ENCODE measurements around the gene SEC61B.
"Not testable (repeated sequence)": the region's sequence is repeated elsewhere in the genome, so short reads cannot be mapped to it uniquely, and the experiment has no call there.

SEC61B gene

DNA sequence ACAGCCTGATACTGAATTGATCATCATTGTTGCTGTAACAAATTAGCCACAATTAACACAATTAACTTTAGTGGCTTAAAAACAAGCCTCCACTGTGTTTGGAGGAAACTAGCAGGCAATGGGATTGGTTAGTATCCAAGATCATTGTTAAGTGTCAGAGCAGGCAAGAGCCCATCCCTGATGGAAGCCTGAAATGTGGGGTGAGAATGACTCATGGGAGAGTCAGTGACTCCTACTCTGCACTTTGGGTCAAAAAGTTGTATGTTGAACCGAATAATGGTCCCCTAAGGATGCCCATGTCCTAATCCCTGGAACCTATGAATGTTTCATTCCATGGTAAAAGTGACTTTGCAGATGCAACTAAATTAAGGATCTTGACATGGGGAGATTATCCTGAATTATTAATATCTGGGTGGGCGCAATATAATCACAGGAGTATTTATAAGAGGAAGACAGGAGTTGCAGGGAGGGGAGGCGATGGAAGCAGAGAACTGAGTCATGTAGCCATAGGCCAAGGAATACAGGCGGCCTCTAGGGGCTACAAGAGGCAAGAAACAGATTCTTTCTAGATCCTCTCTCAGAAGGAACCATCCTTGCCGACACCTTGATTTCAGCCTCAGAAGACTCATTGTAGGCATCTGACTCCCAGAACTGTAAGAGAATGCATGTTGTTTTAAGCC is 29.2 kb upstream of the SEC61B start:
- DNase-seq = no peak

DNA sequence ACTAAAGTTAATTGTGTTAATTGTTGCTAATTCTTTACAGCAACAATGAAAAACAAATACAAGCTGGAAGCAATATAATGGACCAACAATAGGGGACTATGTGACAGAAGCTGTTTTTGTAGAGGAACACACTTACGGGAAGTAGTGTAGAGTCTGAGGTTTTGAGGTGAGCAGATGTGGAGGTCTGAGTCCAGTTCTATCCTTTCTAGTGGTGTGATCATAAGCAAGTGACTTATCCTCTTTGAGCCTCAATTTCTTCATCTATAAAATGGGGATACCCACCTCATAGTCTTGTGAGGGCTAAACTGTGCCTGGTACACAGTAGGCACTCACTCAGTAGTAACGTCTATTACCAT is 28.6 kb upstream of the SEC61B start:
- no peak for DNase-seq

DNA sequence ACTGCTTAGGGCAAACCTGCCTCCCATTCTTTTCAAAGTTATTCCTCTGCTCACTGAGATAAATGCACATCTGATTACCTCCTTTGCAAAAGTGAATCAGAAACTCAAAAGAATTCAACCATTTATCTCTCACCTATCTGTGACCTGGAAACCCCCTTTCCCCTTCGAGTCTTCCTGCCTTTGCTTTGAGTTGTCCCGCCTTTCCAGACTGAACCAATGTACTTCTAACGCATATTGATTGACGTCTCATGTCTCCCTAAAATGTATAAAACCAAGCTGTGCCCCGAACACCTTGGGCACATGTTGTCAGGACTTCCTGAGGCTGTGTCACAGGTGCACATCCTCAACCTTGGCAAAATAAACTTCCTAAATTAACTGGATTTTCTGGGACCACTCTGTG is 25.6 kb upstream of the SEC61B start:
- DNase-seq = not testable (repeated sequence)

DNA sequence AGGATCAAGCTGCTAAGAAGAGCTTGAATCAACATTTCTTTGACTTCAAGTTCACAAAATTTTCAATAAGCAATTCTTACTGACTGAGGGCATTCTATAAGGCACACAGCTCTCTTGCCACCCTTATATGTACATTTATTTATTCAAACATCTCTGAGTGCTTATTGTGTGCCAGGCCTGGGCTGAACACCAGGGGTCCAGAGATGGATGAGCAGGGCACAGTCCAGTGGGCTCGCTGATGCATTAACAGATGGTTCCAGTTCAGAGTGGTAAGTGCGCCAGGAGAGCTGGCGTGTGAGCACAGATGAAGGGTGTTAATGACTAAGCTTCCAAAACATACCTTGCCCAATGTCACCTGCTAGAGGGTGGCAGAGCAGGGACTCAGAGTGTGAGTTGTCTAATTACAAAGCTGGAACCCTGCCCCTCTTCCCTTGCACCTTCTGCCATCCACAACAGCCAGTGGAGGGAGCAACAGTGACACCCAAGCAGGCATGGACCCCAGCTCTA is 24.9 kb upstream of the SEC61B start:
- DNase-seq = no peak

- DNase-seq = no peak
Measured at GRCh38 chr9:99197987-99198386, 24.1 kb upstream of the SEC61B start.

GRCh38 chr9:99199938-99200539 is 22.0 kb upstream of the SEC61B start:
- no peak for DNase-seq

DNA sequence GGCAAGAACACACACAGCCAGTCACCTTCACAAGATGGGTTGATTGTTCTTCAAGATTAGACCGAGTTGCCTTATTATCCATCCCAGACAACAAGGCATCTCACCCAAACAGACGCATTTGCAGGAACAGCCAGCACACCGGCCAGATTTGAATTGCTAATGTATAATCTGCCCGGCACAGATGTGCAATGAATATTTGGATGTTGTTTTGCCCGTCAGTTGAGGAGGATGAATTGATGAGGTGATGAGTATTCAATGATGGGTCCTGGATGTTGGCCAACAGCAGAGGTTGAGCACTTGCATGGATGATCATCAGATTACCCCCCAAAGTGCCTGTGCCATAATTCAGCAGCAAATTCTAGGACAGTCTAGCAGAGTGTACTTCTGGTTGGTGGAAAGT is 20.5 kb upstream of the SEC61B start:
- no peak for DNase-seq

DNA sequence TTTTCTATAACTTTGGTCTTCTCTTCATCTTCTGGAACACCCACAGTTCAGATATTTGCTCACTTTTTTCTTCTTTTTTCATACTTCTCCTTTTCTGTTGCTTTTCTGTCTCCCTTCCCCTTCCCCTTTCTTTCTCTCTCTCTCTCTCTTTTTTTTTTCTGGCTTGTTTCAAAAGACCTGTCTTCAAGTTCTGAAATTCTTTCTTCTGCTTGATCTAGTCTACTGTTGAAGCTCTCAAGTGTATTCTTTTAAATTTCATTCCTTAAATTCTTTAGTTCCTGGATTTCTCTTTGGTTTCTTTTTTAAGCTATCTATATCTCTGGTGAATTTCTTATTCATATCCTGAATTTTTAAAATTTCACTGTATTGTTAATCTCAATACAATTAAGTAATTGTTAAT is 11.5 kb upstream of the SEC61B start:
- DNase-seq = no peak

DNA sequence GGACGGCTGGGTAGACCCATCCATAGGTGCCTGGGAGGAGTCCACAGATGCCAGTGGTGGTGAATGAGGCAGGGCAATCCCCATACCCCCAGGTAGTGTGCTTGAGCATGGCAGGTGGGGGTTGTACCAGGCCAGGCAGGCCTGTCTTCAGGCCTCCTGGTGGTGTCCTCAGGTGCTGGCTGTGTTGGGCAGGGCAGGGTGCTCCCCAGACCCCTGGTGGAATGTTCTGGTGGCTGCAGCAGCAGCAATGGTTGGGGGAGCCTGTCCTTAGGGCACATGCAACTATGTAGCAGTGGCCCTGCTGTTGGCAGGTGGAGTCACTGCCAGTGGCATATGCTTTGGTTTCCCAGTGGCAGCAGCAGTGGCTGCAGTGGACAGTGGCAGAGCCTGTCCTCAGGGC is 10.3 kb upstream of the SEC61B start:
- no peak for DNase-seq

GRCh38 chr9:99213197-99213596 is 8.9 kb upstream of the SEC61B start:
- no peak for DNase-seq

- DNase-seq = no peak
Measured at GRCh38 chr9:99216073-99216472, 6.0 kb upstream of the SEC61B start.

- DNase-seq = no peak
Measured at GRCh38 chr9:99220011-99220410, 2.1 kb upstream of the SEC61B start.

GRCh38 chr9:99221266-99221620 is 839 bp upstream of the SEC61B start:
- DNase-seq = no peak

GRCh38 chr9:99222416-99223270 is 561 bp downstream of the SEC61B start:
- DNase-seq = no peak

GRCh38 chr9:99224445-99224844 is 2.4 kb downstream of the SEC61B start:
- no peak for DNase-seq

DNA sequence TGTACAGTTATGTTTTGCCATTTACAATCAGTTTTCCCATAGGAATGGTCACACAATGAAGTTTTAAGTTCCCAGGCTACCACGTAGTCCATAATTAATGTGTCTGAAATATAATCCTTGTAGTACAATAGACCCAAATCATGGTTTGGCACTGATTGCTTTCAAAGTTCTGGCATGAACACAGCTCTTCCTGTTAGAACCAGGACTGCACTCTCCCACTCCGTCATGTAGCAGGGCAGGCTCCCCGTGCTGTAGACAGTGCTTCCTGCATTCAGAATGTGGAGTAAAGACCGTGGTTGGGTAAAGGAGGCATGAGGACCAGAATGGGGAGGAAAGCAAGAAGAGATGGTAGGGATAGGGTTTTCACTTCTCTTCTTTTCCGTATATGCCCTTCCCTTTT is 4.0 kb downstream of the SEC61B start:
- no peak for DNase-seq

GRCh38 chr9:99230206-99230605 is 8.1 kb downstream of the SEC61B start:
- no peak for DNase-seq

DNA sequence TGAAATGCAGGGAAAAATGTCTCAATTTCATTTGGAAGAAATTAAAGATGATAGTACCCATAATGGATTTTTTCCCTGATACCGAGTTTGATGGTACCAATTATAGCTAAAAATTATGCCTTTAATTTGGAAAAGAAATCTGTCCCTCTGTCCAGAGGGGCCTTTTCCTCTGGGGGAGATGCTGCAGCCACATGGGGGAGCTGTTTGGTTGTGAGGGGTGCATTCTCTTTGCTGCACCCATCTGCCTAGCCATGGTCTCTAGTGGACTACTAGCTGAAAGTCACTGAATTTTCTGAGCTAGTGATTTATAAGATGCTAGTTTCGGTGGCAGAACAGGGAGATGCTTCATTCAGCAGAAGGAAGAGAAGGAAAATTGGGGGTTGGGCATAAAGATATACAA is 9.6 kb downstream of the SEC61B start:
- peak; percentile 25 for DNase-seq

- DNase-seq = no peak
Measured at GRCh38 chr9:99234618-99235017, 12.5 kb downstream of the SEC61B start.

DNA sequence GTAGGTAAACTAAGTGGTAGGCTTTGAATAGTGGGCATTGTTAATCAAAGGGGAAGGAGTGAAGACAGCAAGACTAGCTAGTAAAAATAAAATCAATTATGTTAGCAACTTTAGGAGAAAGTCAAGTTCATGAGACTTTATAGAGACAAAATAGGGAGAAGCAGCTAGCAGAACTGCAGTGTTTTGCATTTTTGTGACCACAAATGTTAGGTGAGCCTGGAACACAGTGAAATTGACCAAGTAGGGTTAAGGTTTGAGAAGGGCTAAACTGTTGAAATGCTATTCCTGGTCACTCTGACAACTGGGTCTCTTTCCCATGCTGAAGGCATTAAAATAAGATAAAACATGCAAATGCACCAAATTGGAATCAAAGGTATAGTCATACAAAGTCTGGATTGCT is 13.0 kb downstream of the SEC61B start:
- DNase-seq = no peak

DNA sequence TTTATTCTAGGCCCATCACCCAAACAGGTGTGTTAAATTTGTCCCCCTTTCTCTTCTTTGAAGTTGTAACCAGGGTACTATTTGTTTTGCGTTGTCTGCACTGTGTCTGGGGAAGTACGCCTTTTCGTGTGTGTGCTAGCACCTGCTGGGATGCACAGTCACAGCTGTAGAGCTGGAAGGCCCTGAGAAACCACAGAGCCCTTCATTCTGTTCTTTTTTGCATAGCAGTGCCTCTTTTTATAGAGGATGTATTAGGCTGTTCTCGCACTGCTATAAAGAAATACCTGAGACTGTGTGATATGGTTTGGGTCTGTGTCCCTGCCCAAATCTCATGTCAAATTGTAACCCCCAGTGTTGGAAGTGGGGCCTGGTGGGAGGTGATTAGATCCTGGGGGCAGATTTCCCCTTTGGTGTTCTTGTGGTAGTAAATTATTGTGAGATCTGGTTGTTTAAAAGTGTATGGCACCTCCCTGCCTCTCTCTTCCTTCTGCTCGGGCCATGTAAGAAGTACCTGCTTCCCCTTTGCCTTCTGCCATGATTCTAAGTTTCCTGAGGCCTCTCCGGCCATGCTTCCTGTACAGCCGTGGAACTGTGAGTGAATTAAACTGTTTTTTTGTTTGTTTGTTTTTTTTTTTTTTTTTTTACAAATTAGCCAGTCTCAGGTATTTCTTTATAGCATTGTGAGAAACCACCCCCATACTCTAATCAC is 14.0 kb downstream of the SEC61B start:
- no peak for DNase-seq

GRCh38 chr9:99237356-99237755 is 15.3 kb downstream of the SEC61B start:
- DNase-seq = no peak

DNA sequence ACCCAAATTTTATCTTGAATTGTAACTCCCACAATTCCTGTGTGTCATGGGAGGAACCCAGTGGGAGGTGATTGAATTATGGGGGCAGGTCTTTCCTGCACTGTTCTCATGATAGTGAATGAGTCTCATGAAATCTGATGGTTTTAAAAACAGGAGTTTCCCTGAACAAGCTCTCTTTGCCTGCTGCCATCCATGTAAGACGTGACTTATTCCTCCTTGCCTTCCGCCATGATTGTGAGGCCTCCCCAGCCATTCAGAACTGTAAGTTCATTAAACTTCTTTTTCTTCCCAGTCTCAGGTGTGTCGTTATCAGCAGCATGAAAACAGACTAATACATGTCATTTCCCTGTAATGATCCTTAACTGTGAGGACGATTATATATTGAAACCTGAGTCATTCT is 15.8 kb downstream of the SEC61B start:
- DNase-seq = not testable (repeated sequence)
